ENCODE results near the gene FBXO28.

FBXO28 gene

DNA sequence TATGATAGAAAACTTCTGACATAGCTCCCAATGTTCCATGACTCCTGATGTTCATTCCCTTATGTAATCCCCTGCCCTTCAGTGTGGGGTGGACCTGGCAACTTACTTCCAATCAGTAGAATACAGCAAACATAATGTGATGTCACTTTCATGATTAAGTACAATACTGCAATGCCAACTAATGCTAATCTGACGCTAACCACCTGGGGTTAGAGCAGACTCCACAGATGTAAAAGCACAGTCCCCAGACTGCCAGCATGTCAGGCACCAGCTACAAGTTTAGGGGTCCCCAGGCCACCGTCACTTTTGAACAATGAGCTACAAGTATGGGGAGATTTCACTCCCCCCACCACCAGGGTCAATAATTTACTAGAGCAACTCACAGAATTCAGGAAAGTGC, 32.3 kb upstream of the FBXO28 start:
- no peak for TF ChIP-seq CTCF (IDR thresholded peaks at IDR 0.05; ENCODE audit: low read depth, low read length)
- Histone ChIP-seq H3K9me3 (no peaks in the 10 kb centered on the region), H3K27me3 (peaks cover 40% of the 10 kb centered on the region), H3K4me3 (ENCODE audit: low read depth, low read length) (no peak overlapping the region), H3K4me1 (no peaks in the 10 kb centered on the region), H3K36me3 (no peaks in the 10 kb centered on the region)
- no peak for DNase-seq

DNA sequence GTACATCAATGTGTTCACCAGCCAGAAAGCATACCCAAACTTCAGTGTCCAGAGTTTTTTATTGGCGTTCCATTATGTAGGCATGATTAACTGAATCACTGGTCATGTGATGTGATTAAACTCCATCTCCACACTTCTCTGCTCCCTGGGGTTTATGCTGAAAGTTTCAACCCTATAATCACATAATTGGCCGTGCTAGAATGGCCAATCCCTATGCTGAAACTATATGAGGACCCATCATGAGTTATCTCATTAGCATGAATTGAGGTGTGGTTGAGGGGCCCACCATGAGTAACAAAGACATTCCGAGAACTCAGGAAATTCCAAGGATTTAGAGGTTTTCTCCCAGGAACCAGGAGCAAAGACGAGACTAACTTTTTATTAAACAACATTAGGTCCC, 31.8 kb upstream of the FBXO28 start:
- no peak for DNase-seq
- no peak overlapping the region for H3K4me3 ChIP-seq (ENCODE audit: low read depth, low read length)
- H3K27me3 ChIP-seq = peaks cover 37% of the 10 kb centered on the region
- no peaks in the 10 kb centered on the region for H3K36me3 ChIP-seq
- no peaks in the 10 kb centered on the region for H3K4me1 ChIP-seq
- no peaks in the 10 kb centered on the region for H3K9me3 ChIP-seq
- no peak for TF ChIP-seq CTCF (IDR thresholded peaks at IDR 0.05; ENCODE audit: low read depth, low read length)

DNA sequence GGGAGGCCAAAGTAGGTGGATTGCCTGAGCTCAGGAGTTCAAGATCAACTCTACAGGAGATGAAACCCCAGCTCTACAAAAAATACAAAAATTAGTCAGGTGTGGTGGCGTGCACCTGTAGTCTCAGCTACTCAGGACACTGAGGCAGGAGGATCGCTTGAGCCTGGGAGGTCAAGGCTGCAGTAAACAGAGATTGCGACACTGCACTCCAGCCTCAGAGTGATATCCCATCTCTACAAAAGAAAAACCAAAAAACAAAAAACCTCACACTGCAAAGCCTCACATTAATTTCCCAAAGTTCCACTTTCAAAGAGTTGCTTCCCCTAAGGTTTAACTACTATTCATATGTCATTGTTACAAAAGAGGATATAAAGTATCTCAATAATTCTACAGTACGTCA, 29.0 kb upstream of the FBXO28 start:
- Histone ChIP-seq H3K4me3 (ENCODE audit: low read depth, low read length) (no peak overlapping the region), H3K27me3 (peaks cover 40% of the 10 kb centered on the region), H3K9me3 (no peaks in the 10 kb centered on the region), H3K36me3 (no peaks in the 10 kb centered on the region), H3K4me1 (no peaks in the 10 kb centered on the region)
- no peak for DNase-seq
- no peak for TF ChIP-seq CTCF (IDR thresholded peaks at IDR 0.05; ENCODE audit: low read depth, low read length)

- no peaks in the 10 kb centered on the region for H3K36me3 ChIP-seq
These were observed 28.3 kb upstream of the FBXO28 start for GRCh38 chr1:224085421-224086108.

DNA sequence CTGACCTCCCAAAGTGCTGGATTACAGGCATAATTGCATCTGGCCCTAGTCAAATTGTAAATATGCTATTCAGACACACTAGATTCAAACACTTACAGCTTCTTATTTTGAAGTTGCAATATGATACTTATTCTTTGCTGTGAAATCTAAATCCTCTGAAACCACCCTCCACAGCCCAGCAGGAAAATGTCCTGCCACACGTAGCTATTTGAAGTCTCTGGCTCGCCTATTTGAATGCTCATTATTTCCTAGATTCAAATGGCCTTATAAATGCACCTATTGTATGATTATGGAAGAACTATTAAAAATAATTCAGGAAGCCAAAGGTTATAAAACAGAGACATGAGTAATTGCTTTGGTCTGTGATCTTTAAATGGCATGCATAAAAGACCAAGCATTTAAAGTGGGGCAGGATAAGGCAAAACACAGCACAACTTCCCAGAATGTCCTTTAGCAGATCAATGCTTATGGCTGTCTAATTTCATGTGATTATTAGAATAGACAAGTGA, 26.6 kb upstream of the FBXO28 start:
- no peaks in the 10 kb centered on the region for H3K4me1 ChIP-seq
- no peak for TF ChIP-seq CTCF (IDR thresholded peaks at IDR 0.05; ENCODE audit: low read depth, low read length)

More at GRCh38 chr1:224085421-224086108, 28.3 kb upstream of the FBXO28 start:
- no peaks in the 10 kb centered on the region for H3K4me1 ChIP-seq
- TF ChIP-seq CTCF (IDR thresholded peaks at IDR 0.05; ENCODE audit: low read depth, low read length) = no peak
- no peak overlapping the region for H3K4me3 ChIP-seq (ENCODE audit: low read depth, low read length)
- no peaks in the 10 kb centered on the region for H3K9me3 ChIP-seq
- DNase-seq = no peak
- H3K27me3 ChIP-seq = peaks cover 47% of the 10 kb centered on the region

GRCh38 chr1:224089583-224089982, 24.3 kb upstream of the FBXO28 start:
- H3K36me3 ChIP-seq = no peaks in the 10 kb centered on the region

More for the DNA sequence above, 26.6 kb upstream of the FBXO28 start:
- Histone ChIP-seq H3K36me3 (no peaks in the 10 kb centered on the region), H3K27me3 (peaks cover 58% of the 10 kb centered on the region), H3K9me3 (no peaks in the 10 kb centered on the region), H3K4me3 (ENCODE audit: low read depth, low read length) (no peak overlapping the region)
- DNase-seq = no peak

More at GRCh38 chr1:224089583-224089982, 24.3 kb upstream of the FBXO28 start:
- no peak for DNase-seq
- no peaks in the 10 kb centered on the region for H3K9me3 ChIP-seq
- H3K4me3 ChIP-seq (ENCODE audit: low read depth, low read length) = no peak overlapping the region
- no peaks in the 10 kb centered on the region for H3K4me1 ChIP-seq
- no peak for TF ChIP-seq CTCF (IDR thresholded peaks at IDR 0.05; ENCODE audit: low read depth, low read length)
- peaks cover 58% of the 10 kb centered on the region for H3K27me3 ChIP-seq
